Heart left ventricle (tissue), 13 donors: Measurements from ENCODE around the gene ASB17.

Experiments
- CTCF ChIP-seq, 12 donors: fragments of 200-600 bp; sonication (generic) in 4 of 12; IDR thresholded peaks; one replicate each; pipeline versions ENCODE4 v1.5.0 to v1.8.0; 2018 to 2022; ENCODE audit warnings: antibody characterized with exemption in 12 of 12, mild to moderate bottlenecking in 5 of 12
- POLR2A ChIP-seq, 2 donors: fragments of 450-650 bp; IDR thresholded peaks; one replicate each; pipeline ENCODE4 v1.6.1; 2017; ENCODE audit warnings: antibody characterized with exemption in 2 of 2, mild to moderate bottlenecking in 2 of 2, moderate library complexity in 2 of 2
- donor health status: ischemic (EF 13 %, LVEDD 7.1; RV severe dilation, severe dysfunction).
- donor health status: DM: no; HTN: yes; CAD: no.
- donor health status: DM: no; HTN: no; CAD: no.
- donor health status: ischemic (EF 25% LVEDD 6.9; RV normal size, moderate dysfunction).
- donor health status: ischemic (EF 25% LVEDD 5.7; RV mildly dilated, moderate dysfunction).
- donor health status: ischemic (EF 35%, LVEDD 5.7; RV mildly dilated, moderate dysfunction).
- donor health status: nonischemic (EF 11% LVEDD 7.7; RV severe dilation, severe dysfunction).
- donor health status: DM: yes; HTN: yes; CAD: no.
- donor health status: PGD.
- donor health status: ischemic (EF 29% LVEDD 5.4; RV normal size, mild dysfunction).
- donor health status: nonischemic (EF 23%, LVEDD 6.1; RV moderate dilation, normal function).

GRCh38 chr1:75950176-75950575 lies 18.0 kb upstream of the ASB17 start:
- TF ChIP-seq POLR2A (IDR thresholded peaks at IDR 0.05) = no peak
- no peak for TF ChIP-seq CTCF (IDR thresholded peaks at IDR 0.05)
